ENCODE data around the gene TRIM31. TPM values are rescaled to one million over a fixed set of nuclear protein-coding genes. Genes with fewer than 3 reads are reported as not detected.
"Not testable (repeated sequence)": the region's sequence is repeated elsewhere in the genome, so short reads cannot be mapped to it uniquely, and the experiment has no call there.

The TRIM31 gene
- total and polyA plus RNA-seq, 2 of the 4 experiments (the other 2 are of a cell fraction) = not detected

- TF ChIP-seq, protein P1, sequence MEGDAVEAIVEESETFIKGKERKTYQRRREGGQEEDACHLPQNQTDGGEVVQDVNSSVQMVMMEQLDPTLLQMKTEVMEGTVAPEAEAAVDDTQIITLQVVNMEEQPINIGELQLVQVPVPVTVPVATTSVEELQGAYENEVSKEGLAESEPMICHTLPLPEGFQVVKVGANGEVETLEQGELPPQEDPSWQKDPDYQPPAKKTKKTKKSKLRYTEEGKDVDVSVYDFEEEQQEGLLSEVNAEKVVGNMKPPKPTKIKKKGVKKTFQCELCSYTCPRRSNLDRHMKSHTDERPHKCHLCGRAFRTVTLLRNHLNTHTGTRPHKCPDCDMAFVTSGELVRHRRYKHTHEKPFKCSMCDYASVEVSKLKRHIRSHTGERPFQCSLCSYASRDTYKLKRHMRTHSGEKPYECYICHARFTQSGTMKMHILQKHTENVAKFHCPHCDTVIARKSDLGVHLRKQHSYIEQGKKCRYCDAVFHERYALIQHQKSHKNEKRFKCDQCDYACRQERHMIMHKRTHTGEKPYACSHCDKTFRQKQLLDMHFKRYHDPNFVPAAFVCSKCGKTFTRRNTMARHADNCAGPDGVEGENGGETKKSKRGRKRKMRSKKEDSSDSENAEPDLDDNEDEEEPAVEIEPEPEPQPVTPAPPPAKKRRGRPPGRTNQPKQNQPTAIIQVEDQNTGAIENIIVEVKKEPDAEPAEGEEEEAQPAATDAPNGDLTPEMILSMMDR (conservative IDR thresholded peaks at IDR 0.05; ENCODE audit: low read depth, low read length) = no peak
These were observed 8.8 kb upstream of the TRIM31 start (continued) for GRCh38 chr6:30121446-30122366.

DNA sequence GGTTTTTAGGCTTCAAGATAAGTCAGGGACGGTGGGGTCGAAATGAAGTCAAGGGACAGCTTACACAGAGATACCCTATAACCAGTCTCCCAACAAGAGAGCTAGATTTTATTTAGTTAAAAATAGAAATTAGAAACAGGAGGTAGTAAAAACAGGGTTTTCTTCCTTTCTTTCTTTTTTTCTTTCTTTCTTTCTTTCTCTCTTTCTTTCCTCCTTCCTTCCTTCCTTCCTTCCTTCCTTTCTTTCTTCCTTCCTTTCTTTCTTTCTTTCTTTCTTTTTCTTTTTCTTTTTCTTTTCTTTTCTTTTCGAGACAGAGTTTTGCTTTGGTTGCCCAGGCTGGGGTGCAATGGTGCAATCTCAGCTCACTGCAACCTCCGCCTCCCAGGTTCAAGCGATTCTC, 5.8 kb upstream of the TRIM31 start:
- H3K4me3 ChIP-seq (ENCODE audit: insufficient read depth, low read depth, low read length); H2AK9ac ChIP-seq (replicated peaks; ENCODE audit: low read depth, low read length, poor library complexity); H4K5ac ChIP-seq (ENCODE audit: low read depth, low read length); H3K4ac ChIP-seq (ENCODE audit: low read depth, low read length); BruUV-seq (replicated peaks); H4K20me1 ChIP-seq (ENCODE audit: insufficient read depth, low read length); H3K18ac ChIP-seq (ENCODE audit: low read depth, low read length); H3K4me1 ChIP-seq (ENCODE audit: control insufficient read depth, insufficient read depth, low read length); intact Hi-C loops (cut with micrococcal nuclease); H3K23ac ChIP-seq (ENCODE audit: low read depth, low read length); H3K36me3 ChIP-seq (ENCODE audit: control insufficient read depth, insufficient read depth, low read length); H2BK15ac ChIP-seq (ENCODE audit: low read depth, low read length); dilution Hi-C loops (cut with HindIII; ENCODE audit: low sequenced_read_pairs, unreplicated experiment); H3K4me2 ChIP-seq (ENCODE audit: low read depth, low read length); H2BK120ac ChIP-seq (ENCODE audit: low read depth, low read length); H3K9ac ChIP-seq (ENCODE audit: low read depth, low read length); DNase-seq; H3K9me3 ChIP-seq (ENCODE audit: control insufficient read depth, insufficient read depth, low read length); H4K8ac ChIP-seq (ENCODE audit: low read depth in 2 of 2, low read length in 2 of 2); H3K27ac ChIP-seq (ENCODE audit: insufficient read depth, low read length); H2BK20ac ChIP-seq (ENCODE audit: low read depth, low read length); H4K91ac ChIP-seq (ENCODE audit: insufficient read depth, low read depth, low read length); ATAC-seq (ENCODE audit: low read depth); in situ Hi-C loops (cut with MboI; ENCODE audit: low sequenced_read_pairs); H2AFZ ChIP-seq (replicated peaks; ENCODE audit: low read length, poor library complexity); H2BK5ac ChIP-seq (ENCODE audit: low read depth, low read length, poor library complexity, severe bottlenecking); H3K9me1 ChIP-seq (ENCODE audit: insufficient read depth, low read length); H3K79me1 ChIP-seq (ENCODE audit: low read depth in 1 of 2, low read length in 2 of 2); H2AK5ac ChIP-seq (ENCODE audit: low read depth, low read length); H3K56ac ChIP-seq (ENCODE audit: extremely low read depth, insufficient read depth, low read length); H3K14ac ChIP-seq (replicated peaks; ENCODE audit: low read depth, low read length): not testable (repeated sequence)
- no CpG with 5 or more reads among the region's 5 CpGs for WGBS, 2 experiments (ENCODE audit: extremely low coverage in 2 of 2, insufficient read length in 1 of 2)
- ChIA-PET POLR2A (ENCODE audit: unreplicated experiment) (interaction anchor here (0.7 kb wide), 1 partner anchor 14 kb away, joined by 4 read pairs; no protein-coding TSS in a partner anchor), CTCF (interaction anchor here (0.6 kb wide), 1 partner anchor 11 kb away, joined by 3 read pairs; no protein-coding TSS in a partner anchor)
- peaks cover 10% of the 10 kb centered on the region for H3K27me3 ChIP-seq (ENCODE audit: control insufficient read depth, insufficient read depth, low read length)
